Kidney (tissue), 14 donors: Measurements from ENCODE around the gene DRG2. TPM values are rescaled to one million over a fixed set of nuclear protein-coding genes. Genes with fewer than 3 reads are reported as not detected.

Experiments used
- DNase-seq, 5 donors: peaks; one replicate each; pipeline ENCODE4 v3.0.0-alpha.2; 2013 to 2020
- FAIRE-seq: peaks from 2 replicates; lab custom pipeline; 2012; peaks lifted over from hg19 to GRCh38; lab: Jason Lieb, UNC
- H3K27ac ChIP-seq, 2 donors: one replicate each; pipeline ENCODE4 v1.7.0; 2013; ENCODE audit warnings: low read depth in 2 of 2, low read length in 2 of 2, inconsistent platforms in 1 of 2
- H3K27me3 ChIP-seq: one replicate; pipeline ENCODE4 v1.7.1; 2013; ENCODE audit warnings: low read length, inconsistent platforms; ENCODE audit not compliant: control insufficient read depth, insufficient read depth
- H3K36me3 ChIP-seq, 3 donors: one replicate each; pipeline versions ENCODE4 v1.7.0 to v1.7.1; 2013; ENCODE audit warnings: low read length in 3 of 3, control low read depth in 1 of 3, inconsistent platforms in 1 of 3; ENCODE audit not compliant: insufficient read depth in 3 of 3, control insufficient read depth in 2 of 3
- H3K4me1 ChIP-seq, 3 donors: one replicate each; pipeline versions ENCODE4 v1.7.0 to v1.7.1; 2013; ENCODE audit warnings: low read length in 3 of 3, inconsistent platforms in 1 of 3, low read depth in 1 of 3; ENCODE audit not compliant: control insufficient read depth in 2 of 3, insufficient read depth in 2 of 3
- H3K4me3 ChIP-seq, 3 donors: one replicate each; pipeline versions ENCODE4 v1.7.0 to v1.8.1; 2013; ENCODE audit warnings: low read length in 3 of 3, control low read depth in 1 of 3, inconsistent platforms in 1 of 3
- H3K9ac ChIP-seq, 3 donors: one replicate each; pipeline versions ENCODE4 v1.7.0 to v1.7.1; 2013; ENCODE audit warnings: low read length in 3 of 3, control low read depth in 1 of 3, inconsistent platforms in 1 of 3
- H3K9me3 ChIP-seq, 3 donors: one replicate each; pipeline versions ENCODE4 v1.7.0 to v1.7.1; 2013; ENCODE audit warnings: low read length in 3 of 3, control low read depth in 1 of 3, inconsistent platforms in 1 of 3; ENCODE audit not compliant: control insufficient read depth in 2 of 3, insufficient read depth in 1 of 3
- CTCF ChIP-seq: IDR thresholded peaks from 3 replicates; pipeline ENCODE4 v1.5.1; 2012; ENCODE audit warnings: mild to moderate bottlenecking, moderate library complexity, borderline replicate concordance; ENCODE audit not compliant: insufficient read depth; ENCODE audit errors: extremely low read depth
- intact Hi-C: fragments of 100-400 bp; cut with DNase I; formaldehyde crosslinking; loops from one replicate; pipeline ENCODE4 v1.11.1; 2022
- polyA plus RNA-seq: library from polyadenylated mRNA; stranded (reverse); fragments of 350-450 nt; fragmentation: Illumina TruSeq; extraction: RNeasy Lipid Tissue Mini Kit (QIAGEN cat#74804); gene quantifications from one replicate; pipeline ENCODE4 v1.2.3, GENCODE V29; 2014; ENCODE audit warnings: low read depth, low replicate concordance; ENCODE audit not compliant: insufficient read depth
- total RNA-seq: library from RNA; stranded (reverse); fragmentation: NEBNext Ultra II Directional; extraction: Animal tissue kit (Norgen Biotek cat#: 25700); gene quantifications from one replicate; pipeline ENCODE4 v1.2.1, GENCODE V29; 2021
- donor health status: control.
- donor health status: control.
- donor health status: control.
- donor health status: control.
- donor health status: control.
- donor health status: DM: yes; HTN: yes; CAD: no.
- donor health status: Normal renal cell carcinoma (clear cell type).

The DRG2 gene
- total and polyA plus RNA-seq, 2 donors from 2014 or later = 39.2 to 49.3 TPM

- DNase-seq (no peak), FAIRE-seq (no peak)
- intact Hi-C loops = no loop called here
- Histone ChIP-seq H3K36me3 (no peaks in the 10 kb centered on the region), H3K9ac (no peak overlapping the region), H3K4me3 (no peak overlapping the region), H3K27ac (no peak overlapping the region), H3K9me3 (no peaks in the 10 kb centered on the region), H3K4me1 (no peaks in the 10 kb centered on the region), H3K27me3 (no peaks in the 10 kb centered on the region)
- no peak for TF ChIP-seq CTCF
Measured at GRCh38 chr17:18139949-18140348, 52.2 kb downstream of the DRG2 start.

GRCh38 chr17:18140648-18141047 is 52.9 kb downstream of the DRG2 start:
- no peak overlapping the region for H3K4me3 ChIP-seq
- no peaks in the 10 kb centered on the region for H3K9me3 ChIP-seq
- no peak for TF ChIP-seq CTCF
- FAIRE-seq (no peak), DNase-seq (no peak)
- H3K9ac ChIP-seq = no peak overlapping the region
- H3K27ac ChIP-seq = no peak overlapping the region
- intact Hi-C loops = no loop called here
- H3K4me1 ChIP-seq = no peaks in the 10 kb centered on the region
- H3K27me3 ChIP-seq = no peaks in the 10 kb centered on the region
- H3K36me3 ChIP-seq = no peaks in the 10 kb centered on the region

GRCh38 chr17:18141210-18141803 is 53.6 kb downstream of the DRG2 start:
- Histone ChIP-seq H3K27me3 (no peaks in the 10 kb centered on the region), H3K9me3 (no peaks in the 10 kb centered on the region), H3K27ac (no peak overlapping the region), H3K4me1 (no peaks in the 10 kb centered on the region), H3K9ac (no peak overlapping the region), H3K4me3 (no peak overlapping the region), H3K36me3 (no peaks in the 10 kb centered on the region)
- intact Hi-C loops = no loop called here
- peak; percentile 54 for TF ChIP-seq CTCF
- DNase-seq = peak in 3 of 5 donors; percentile 49 to 82 (median 71)
- peak; percentile 95 for FAIRE-seq

GRCh38 chr17:18142417-18142816 is 54.7 kb downstream of the DRG2 start:
- Histone ChIP-seq H3K9ac (no peak overlapping the region), H3K4me1 (peaks cover 0 to 3% (median 0%) of the 10 kb centered on the region in 3 donors), H3K36me3 (no peaks in the 10 kb centered on the region), H3K9me3 (no peaks in the 10 kb centered on the region), H3K27ac (no peak overlapping the region), H3K4me3 (no peak overlapping the region), H3K27me3 (no peaks in the 10 kb centered on the region)
- FAIRE-seq (no peak), DNase-seq (no peak)
- intact Hi-C loops = no loop called here
- TF ChIP-seq CTCF = no peak
